Measurements from ENCODE around the gene OLR1.
A peak's percentile ranks its signal among the peaks of the same experiment; 100 is the strongest.
"Not testable (repeated sequence)": the region's sequence is repeated elsewhere in the genome, so short reads cannot be mapped to it uniquely, and the experiment has no call there.

Gene OLR1

GRCh38 chr12:10190558-10191388, 18.8 kb upstream of the OLR1 start:
- DNase-seq: peak; percentile 69

DNA sequence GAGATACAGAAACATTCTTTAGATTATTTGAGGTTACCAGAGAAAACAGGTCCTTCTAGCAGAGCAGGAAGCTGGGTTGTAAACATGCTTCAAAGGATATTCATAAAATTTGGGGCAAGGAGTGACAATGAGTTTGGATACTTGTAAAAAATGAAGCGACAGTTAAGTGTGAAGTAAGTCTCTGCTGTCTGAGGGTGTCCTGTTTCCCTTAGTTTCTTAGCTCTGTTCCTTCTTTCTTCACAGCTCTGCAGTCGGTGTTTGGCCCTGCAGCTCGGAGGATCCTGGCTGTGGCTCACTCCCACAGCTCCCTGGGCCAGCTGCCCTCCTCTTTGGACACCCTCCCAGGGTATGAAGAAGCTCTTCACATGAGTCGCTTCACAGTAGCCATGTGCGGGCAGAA, 17.7 kb upstream of the OLR1 start:
- no peak for DNase-seq

GRCh38 chr12:10186958-10187357, 15.0 kb upstream of the OLR1 start:
- not testable (repeated sequence) for DNase-seq

DNA sequence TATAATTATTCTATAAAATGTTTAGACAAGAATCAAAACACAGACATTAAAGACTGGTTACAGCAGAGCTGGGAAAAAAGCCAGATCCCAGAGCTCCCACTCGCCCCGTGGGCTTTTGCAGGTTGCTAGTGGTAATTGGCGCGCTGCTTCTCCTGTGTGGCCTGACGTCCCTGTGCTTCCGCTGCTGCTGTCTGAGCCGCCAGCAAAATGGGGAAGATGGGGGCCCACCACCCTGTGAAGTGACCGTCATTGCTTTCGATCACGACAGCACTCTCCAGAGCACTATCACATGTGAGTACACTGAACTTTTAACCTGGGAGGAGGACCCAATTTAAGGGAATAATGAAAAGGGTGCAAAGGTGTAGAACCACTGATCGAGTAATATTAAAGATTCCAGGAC, 14.4 kb upstream of the OLR1 start:
- DNase-seq: no peak

DNA sequence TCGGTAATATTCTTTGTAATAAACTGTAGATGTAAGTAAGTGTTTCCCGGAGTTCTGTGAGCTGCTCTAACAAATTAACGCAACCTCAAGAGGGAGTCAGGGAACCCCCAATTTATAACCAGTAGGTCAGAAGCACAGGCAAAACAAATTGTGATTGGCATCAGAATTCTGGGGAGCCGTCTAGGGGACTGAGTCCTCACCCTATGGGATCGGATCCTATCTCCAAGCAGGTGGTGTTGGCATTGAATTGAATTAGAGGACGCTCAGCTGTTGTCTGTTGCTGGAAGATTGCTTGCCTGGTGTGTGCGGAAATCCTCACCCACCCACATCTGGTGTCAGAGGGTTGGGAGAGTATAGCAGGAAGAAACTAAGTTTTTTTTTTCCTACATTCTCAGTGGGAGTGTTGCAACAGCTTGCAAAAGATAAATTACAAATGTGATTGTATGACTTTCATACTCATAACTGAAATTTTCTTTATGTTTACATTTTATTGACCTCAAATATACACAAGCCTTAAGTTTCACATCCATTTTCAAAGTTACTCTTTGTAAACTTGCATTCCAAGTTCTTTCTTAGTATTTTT, 12.4 kb upstream of the OLR1 start:
- peak; percentile 79 for DNase-seq

- DNase-seq: peak; percentile 85
Observed at GRCh38 chr12:10182354-10183049, 10.6 kb upstream of the OLR1 start.

DNA sequence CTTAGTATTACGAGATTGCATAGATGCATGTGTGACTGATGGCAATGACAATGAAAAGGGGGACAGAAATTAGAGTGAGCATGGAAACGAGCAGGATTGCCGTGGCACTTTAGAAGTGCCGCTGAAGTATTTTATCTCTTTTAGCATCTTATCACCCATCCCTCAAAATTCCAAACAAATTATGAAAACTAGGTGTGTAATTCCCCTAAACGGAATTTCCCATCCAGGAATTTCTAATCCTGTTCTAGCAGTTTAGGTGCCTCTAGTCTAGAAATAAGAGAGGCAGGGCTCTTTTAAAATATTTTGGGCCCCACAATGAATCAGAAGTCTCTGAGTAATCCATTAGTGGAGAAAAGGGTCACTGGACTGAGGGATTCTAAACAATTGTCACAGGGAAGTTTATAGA, 7.8 kb upstream of the OLR1 start:
- no peak for DNase-seq

DNA sequence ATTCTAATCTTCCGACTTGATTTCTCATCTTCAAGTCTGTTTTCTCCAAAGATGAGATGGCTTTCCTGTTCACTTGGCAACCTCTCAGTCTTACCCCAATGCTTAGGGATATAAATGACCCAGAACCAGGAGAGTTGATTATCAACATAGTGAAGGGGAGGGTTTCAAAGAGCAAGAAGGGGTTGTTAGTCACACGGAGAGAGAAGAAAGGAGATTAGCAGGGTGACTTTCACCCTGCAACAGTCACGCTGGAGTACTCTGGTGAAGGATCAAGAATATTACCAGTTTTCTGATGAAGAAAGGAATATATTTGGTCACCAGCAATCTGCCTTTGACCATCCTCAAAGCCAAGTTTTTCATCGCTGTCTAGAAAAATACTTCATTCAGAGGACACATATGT, 6.9 kb upstream of the OLR1 start, which contains the start of gene TMEM52B:
Gene TMEM52B (plus strand): TSS at position 212 of the 400 bp plus-strand sequence. CDS start 543 bp downstream, outside the sequence.
- DNase-seq: no peak

DNA sequence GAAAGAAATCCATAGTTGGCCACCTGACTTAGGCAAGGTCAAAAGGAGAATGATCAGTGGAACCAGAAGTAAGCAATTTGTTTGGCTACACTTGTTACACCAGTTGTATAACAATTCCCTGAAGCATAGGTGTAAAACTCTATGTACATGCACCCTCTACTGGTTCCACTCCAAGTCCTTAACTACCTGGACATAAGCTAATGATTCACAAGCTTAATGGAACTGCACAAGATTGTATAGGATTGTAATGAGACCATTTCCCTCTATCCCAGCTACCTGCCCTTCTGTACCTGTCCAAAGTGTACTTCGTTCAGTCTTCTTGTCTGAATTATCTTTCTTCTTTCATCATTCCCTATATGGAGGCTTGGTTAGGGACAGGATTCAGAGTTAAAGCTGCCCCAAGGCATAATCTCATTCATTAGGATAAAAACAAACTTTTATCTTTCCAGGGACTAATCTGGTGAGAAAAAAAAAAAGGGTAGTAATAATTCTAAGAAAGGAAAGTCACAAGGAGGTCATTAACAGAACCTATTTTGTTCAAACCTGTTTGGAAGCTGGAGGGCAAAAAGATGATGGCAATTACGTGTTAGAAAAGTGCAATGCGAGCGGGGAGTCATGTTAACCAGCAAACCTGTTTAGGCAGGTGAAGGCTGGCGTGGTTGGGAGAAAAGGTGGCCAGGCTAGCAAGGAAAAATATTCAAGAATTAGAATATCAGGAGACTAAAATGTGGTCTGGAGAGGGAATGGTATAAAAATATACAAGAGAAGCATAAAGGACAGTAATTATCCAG, 4.1 kb upstream of the OLR1 start:
- DNase-seq: no peak

GRCh38 chr12:10174986-10175614, 3.2 kb upstream of the OLR1 start:
- no peak for DNase-seq

GRCh38 chr12:10170216-10170615, 1.7 kb downstream of the OLR1 start:
- no peak for DNase-seq

- peak; percentile 55 for DNase-seq
Observed at GRCh38 chr12:10169104-10169503, 2.8 kb downstream of the OLR1 start.

- no peak for DNase-seq
Observed at GRCh38 chr12:10167599-10167998, 4.3 kb downstream of the OLR1 start.

GRCh38 chr12:10165421-10165820, 6.5 kb downstream of the OLR1 start:
- peak; percentile 38 for DNase-seq

DNA sequence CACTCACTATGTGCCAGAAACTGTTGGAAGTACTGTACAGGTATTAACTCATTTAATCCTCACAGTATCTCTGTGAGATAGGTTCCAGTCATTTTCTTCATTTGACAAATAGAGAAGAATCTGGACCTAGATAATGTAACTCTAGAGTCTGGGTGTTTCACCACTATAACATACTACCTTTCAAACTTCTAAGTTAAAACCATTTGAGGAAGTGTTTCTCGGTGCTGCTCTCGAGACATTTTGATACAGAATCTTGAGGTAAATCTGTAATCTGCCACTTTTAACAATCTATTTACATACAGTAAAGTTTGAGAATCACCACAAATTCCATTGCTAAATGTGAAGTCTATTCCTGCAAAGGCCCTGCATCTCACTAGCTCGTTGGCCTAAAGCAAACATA, 8.8 kb downstream of the OLR1 start:
- no peak for DNase-seq

DNA sequence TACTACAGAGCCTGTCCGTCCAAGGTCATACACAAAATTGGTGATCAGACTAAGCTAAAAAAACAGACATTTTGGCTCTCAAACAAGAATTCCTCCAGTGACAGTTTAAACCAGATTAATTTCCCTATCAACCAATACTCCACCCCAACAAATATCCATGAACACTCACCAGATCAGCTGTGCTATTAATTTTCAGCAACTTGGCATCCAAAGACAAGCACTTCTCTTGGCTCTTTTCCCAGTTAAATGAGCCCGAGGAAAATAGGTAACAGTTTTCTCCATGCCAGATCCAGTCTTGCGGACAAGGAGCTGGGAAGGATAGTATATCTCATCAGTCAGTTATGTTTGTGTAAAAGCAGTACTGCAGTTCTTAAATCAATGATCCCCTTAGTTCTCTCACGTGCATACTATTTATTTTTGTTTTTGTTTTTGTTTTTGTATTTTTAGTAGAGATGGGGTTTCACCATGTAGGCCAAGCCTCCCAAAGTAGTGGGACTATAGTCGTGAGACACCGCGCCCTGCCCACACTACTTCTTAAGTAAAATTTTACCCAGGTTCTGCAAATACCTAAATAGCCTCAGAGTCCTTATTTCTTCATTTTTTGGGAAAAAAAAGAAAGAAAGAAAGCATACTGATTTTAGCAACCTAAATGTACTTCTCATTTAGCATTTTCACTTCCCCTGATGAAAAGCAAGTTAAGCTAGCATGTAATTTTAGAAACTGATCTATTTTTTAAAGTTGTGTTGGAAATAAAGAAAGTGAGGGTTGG, 11.1 kb downstream of the OLR1 start:
- DNase-seq: no peak

DNA sequence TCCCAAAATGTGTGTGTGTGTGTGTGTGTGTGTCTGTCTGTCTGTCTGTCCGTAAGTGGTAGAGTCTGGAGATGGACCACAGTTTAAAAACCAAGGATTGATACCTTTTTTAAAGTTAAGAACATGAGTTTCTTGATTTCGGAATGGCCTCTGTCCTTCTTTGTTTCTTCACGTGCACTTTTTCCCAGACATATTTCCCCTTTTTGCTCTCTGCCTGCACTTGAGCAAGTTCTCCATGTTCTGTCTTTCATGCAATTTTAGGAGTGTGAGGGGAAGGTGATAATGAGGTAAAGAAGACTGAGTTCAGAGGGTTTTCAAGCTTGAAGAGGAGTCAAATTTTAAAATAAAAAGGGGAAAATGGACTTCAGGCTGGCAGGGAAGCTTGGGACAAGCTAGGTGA, 12.7 kb downstream of the OLR1 start:
- DNase-seq: no peak

GRCh38 chr12:10158406-10158805, 13.5 kb downstream of the OLR1 start:
- DNase-seq: no peak

GRCh38 chr12:10155966-10156365, 16.0 kb downstream of the OLR1 start:
- no peak for DNase-seq

- DNase-seq: no peak
Observed at GRCh38 chr12:10154145-10154496, 17.8 kb downstream of the OLR1 start.

Data from fibroblast of skin of scalp (primary cell).